Mesenchymal stem cell (in vitro differentiated cells and primary cell): ENCODE results near the gene COL11A1.

Source experiments
- DNase-seq: peaks from one replicate; pipeline ENCODE4 v3.0.0-alpha.2; 2013
- H2AFZ ChIP-seq: one replicate; pipeline ENCODE4 v1.6.1; 2013; ENCODE audit warnings: low read depth, mild to moderate bottlenecking, control low read depth, inconsistent platforms, low read length, moderate library complexity
- H2AK5ac ChIP-seq: 2 replicates; pipeline ENCODE4 v1.6.1; 2013; ENCODE audit warnings: low read length, moderate library complexity, mild to moderate bottlenecking, inconsistent platforms; ENCODE audit not compliant: severe bottlenecking
- H2BK120ac ChIP-seq: one replicate; pipeline ENCODE4 v1.6.1; 2013; ENCODE audit warnings: low read depth, mild to moderate bottlenecking, inconsistent platforms, low read length, moderate library complexity
- H2BK12ac ChIP-seq, 2 experiments: one replicate each; pipeline ENCODE4 v1.6.1; 2013; ENCODE audit warnings: inconsistent platforms in 2 of 2, low read length in 2 of 2, mild to moderate bottlenecking in 2 of 2, moderate library complexity in 2 of 2, control low read depth in 1 of 2
- H2BK15ac ChIP-seq: one replicate; pipeline ENCODE4 v1.6.1; 2013; ENCODE audit warnings: mild to moderate bottlenecking, low read depth, inconsistent platforms; ENCODE audit not compliant: poor library complexity, severe bottlenecking
- H2BK5ac ChIP-seq: 2 replicates; pipeline ENCODE4 v1.6.1; 2013; ENCODE audit warnings: low read depth, mild to moderate bottlenecking, low read length, control low read depth, inconsistent platforms; ENCODE audit not compliant: poor library complexity, severe bottlenecking
- H3K14ac ChIP-seq, 2 experiments: one replicate each; pipeline ENCODE4 v1.6.1; 2013; ENCODE audit warnings: inconsistent platforms in 2 of 2, low read length in 2 of 2, control low read depth in 1 of 2, mild to moderate bottlenecking in 1 of 2, moderate library complexity in 1 of 2
- H3K18ac ChIP-seq, 2 experiments: one replicate each; pipeline ENCODE4 v1.6.1; 2013; ENCODE audit warnings: inconsistent platforms in 2 of 2, low read length in 2 of 2, control low read depth in 1 of 2, low read depth in 1 of 2, mild to moderate bottlenecking in 1 of 2
- H3K23ac ChIP-seq, 2 experiments: one replicate each; pipeline ENCODE4 v1.6.1; 2013; ENCODE audit warnings: inconsistent platforms in 2 of 2, low read length in 2 of 2, mild to moderate bottlenecking in 2 of 2, moderate library complexity in 2 of 2, control low read depth in 1 of 2
- H3K27ac ChIP-seq: 2 replicates; pipeline ENCODE4 v1.5.1; 2013; ENCODE audit warnings: mild to moderate bottlenecking, moderate library complexity, low read length, control low read depth, inconsistent platforms; ENCODE audit not compliant: poor library complexity, severe bottlenecking
- H3K27me3 ChIP-seq, 2 experiments: 2 replicates each; pipeline versions ENCODE4 v1.6.1 to v1.7.0; 2013; ENCODE audit warnings: low read length in 2 of 2, mild to moderate bottlenecking in 2 of 2, moderate library complexity in 2 of 2, control low read depth in 1 of 2, inconsistent platforms in 1 of 2; ENCODE audit not compliant: control insufficient read depth in 1 of 2, insufficient read depth in 1 of 2
- H3K36me3 ChIP-seq, 2 experiments: 2 replicates each; pipeline versions ENCODE4 v1.6.1 to v1.7.0; 2013; ENCODE audit warnings: low read length in 2 of 2, control low read depth in 1 of 2, inconsistent platforms in 1 of 2, low read depth in 1 of 2, mild to moderate bottlenecking in 1 of 2; ENCODE audit not compliant: insufficient read depth in 2 of 2, control insufficient read depth in 1 of 2
- H3K4ac ChIP-seq, 2 experiments: one replicate each; pipeline ENCODE4 v1.6.1; 2013; ENCODE audit warnings: inconsistent platforms in 2 of 2, low read length in 2 of 2, mild to moderate bottlenecking in 2 of 2, moderate library complexity in 2 of 2, control low read depth in 1 of 2, low read depth in 1 of 2
- H3K4me1 ChIP-seq: 2 replicates; pipeline ENCODE4 v1.6.1; 2013; ENCODE audit warnings: low read depth, low read length, control low read depth; ENCODE audit not compliant: control insufficient read depth, insufficient read depth
- H3K4me2 ChIP-seq: 2 replicates; pipeline ENCODE4 v1.6.1; 2013; ENCODE audit warnings: low read length, mild to moderate bottlenecking, inconsistent platforms; ENCODE audit not compliant: poor library complexity, severe bottlenecking
- H3K4me3 ChIP-seq, 2 experiments: 2 replicates each; pipeline versions ENCODE4 v1.5.1 to v1.7.0; 2013; ENCODE audit warnings: low read length in 2 of 2, mild to moderate bottlenecking in 2 of 2, control low read depth in 1 of 2, low read depth in 1 of 2; ENCODE audit not compliant: insufficient read depth in 1 of 2
- H3K79me1 ChIP-seq: replicated peaks from 2 replicates; pipeline ENCODE4 v1.6.1; 2013; ENCODE audit warnings: mild to moderate bottlenecking, control low read depth, low read length, inconsistent platforms; ENCODE audit not compliant: poor library complexity, severe bottlenecking
- H3K9ac ChIP-seq: 2 replicates; pipeline ENCODE4 v1.7.0; 2013; ENCODE audit warnings: mild to moderate bottlenecking, low read length, moderate library complexity
- H3K9me3 ChIP-seq: 2 replicates; pipeline ENCODE4 v1.7.0; 2013; ENCODE audit warnings: mild to moderate bottlenecking, low read length; ENCODE audit not compliant: control insufficient read depth
- H4K8ac ChIP-seq: one replicate; pipeline ENCODE4 v1.6.1; 2013; ENCODE audit warnings: inconsistent platforms, mild to moderate bottlenecking, low read length, moderate library complexity
- H4K91ac ChIP-seq: one replicate; pipeline ENCODE4 v1.6.1; 2013; ENCODE audit warnings: mild to moderate bottlenecking, low read length, inconsistent platforms
- WGBS: methylation state at CpG from one replicate; pipeline ENCODE4 v1.1.7; 2013; ENCODE audit warnings: mixed read lengths; 5-methylcytosine and 5-hydroxymethylcytosine counted together

The COL11A1 gene

GRCh38 chr1:103144681-103145080 is 36.4 kb upstream of the COL11A1 start:
- Histone ChIP-seq H3K4me1 (no peaks in the 10 kb centered on the region), H2BK5ac (no peak overlapping the region), H4K91ac (no peak overlapping the region), H3K36me3 (no peaks in the 10 kb centered on the region), H2AK5ac (no peak overlapping the region), H3K18ac (no peak overlapping the region), H2BK15ac (no peak overlapping the region), H2BK120ac (no peak overlapping the region), H3K14ac (no peak overlapping the region), H3K23ac (no peak overlapping the region), H3K79me1 (no peaks in the 10 kb centered on the region), H2AFZ (no peak overlapping the region), H3K4me3 (no peak overlapping the region), H4K8ac (no peak overlapping the region), H3K27ac (no peak overlapping the region), H3K4ac (no peak overlapping the region), H3K27me3 (no peaks in the 10 kb centered on the region), H3K9me3 (no peaks in the 10 kb centered on the region), H3K9ac (no peak overlapping the region), H3K4me2 (no peak overlapping the region), H2BK12ac (no peak overlapping the region)
- no CpG with 5 or more reads among the region's 2 CpGs for WGBS
- no peak for DNase-seq

GRCh38 chr1:103142461-103142860 is 34.1 kb upstream of the COL11A1 start:
- Histone ChIP-seq H2AFZ (no peak overlapping the region), H3K14ac (no peak overlapping the region), H3K4me2 (no peak overlapping the region), H4K91ac (no peak overlapping the region), H3K27me3 (no peaks in the 10 kb centered on the region), H3K36me3 (no peaks in the 10 kb centered on the region), H3K4me3 (no peak overlapping the region), H2BK12ac (no peak overlapping the region), H3K4me1 (no peaks in the 10 kb centered on the region), H4K8ac (no peak overlapping the region), H3K27ac (no peak overlapping the region), H2AK5ac (no peak overlapping the region), H3K9me3 (no peaks in the 10 kb centered on the region), H3K18ac (no peak overlapping the region), H2BK5ac (no peak overlapping the region), H2BK15ac (no peak overlapping the region), H3K4ac (no peak overlapping the region), H2BK120ac (no peak overlapping the region), H3K9ac (no peak overlapping the region), H3K23ac (no peak overlapping the region), H3K79me1 (no peaks in the 10 kb centered on the region)
- WGBS = 55% methylated on average over 2 of the region's 2 CpGs
- no peak for DNase-seq

- no peaks in the 10 kb centered on the region for H3K36me3 ChIP-seq
- no peaks in the 10 kb centered on the region for H3K4me1 ChIP-seq
- peak overlapping the region in 1 of 2 experiments; percentile 23 for H3K4me3 ChIP-seq
- no peak overlapping the region for H3K4ac ChIP-seq
- H2BK15ac ChIP-seq = no peak overlapping the region
- no peaks in the 10 kb centered on the region for H3K27me3 ChIP-seq
- H3K79me1 ChIP-seq = no peaks in the 10 kb centered on the region
- H2AK5ac ChIP-seq = peak overlapping the region; percentile 56
- no peaks in the 10 kb centered on the region for H3K9me3 ChIP-seq
- H2AFZ ChIP-seq = no peak overlapping the region
- no peak overlapping the region for H3K27ac ChIP-seq
- 89% methylated on average over 1 of the region's 1 CpG for WGBS
- no peak for DNase-seq
- H3K9ac ChIP-seq = peak overlapping the region; percentile 20
- no peak overlapping the region for H4K8ac ChIP-seq
- no peak overlapping the region for H3K18ac ChIP-seq
- no peak overlapping the region for H2BK5ac ChIP-seq
- no peak overlapping the region for H4K91ac ChIP-seq
- no peak overlapping the region for H2BK12ac ChIP-seq
- no peak overlapping the region for H3K23ac ChIP-seq
- no peak overlapping the region for H3K4me2 ChIP-seq
- H2BK120ac ChIP-seq = no peak overlapping the region
- H3K14ac ChIP-seq = no peak overlapping the region
Measured at GRCh38 chr1:103129796-103130195, 21.5 kb upstream of the COL11A1 start.

GRCh38 chr1:103129255-103129654 is 20.9 kb upstream of the COL11A1 start:
- Histone ChIP-seq H3K27me3 (no peaks in the 10 kb centered on the region), H3K9ac (peak overlapping the region; percentile 15), H3K9me3 (no peaks in the 10 kb centered on the region), H4K91ac (no peak overlapping the region), H2BK5ac (no peak overlapping the region), H3K18ac (no peak overlapping the region), H2BK120ac (no peak overlapping the region), H2BK15ac (no peak overlapping the region), H4K8ac (no peak overlapping the region), H2AFZ (no peak overlapping the region), H3K23ac (no peak overlapping the region), H3K27ac (peak overlapping the region; percentile 9), H3K4me1 (no peaks in the 10 kb centered on the region), H2AK5ac (no peak overlapping the region), H3K4me2 (no peak overlapping the region), H3K79me1 (no peaks in the 10 kb centered on the region), H3K14ac (no peak overlapping the region), H3K4ac (no peak overlapping the region), H2BK12ac (no peak overlapping the region), H3K4me3 (no peak overlapping the region), H3K36me3 (no peaks in the 10 kb centered on the region)
- WGBS = no CpG with 5 or more reads among the region's 1 CpG
- DNase-seq = peak; percentile 45
